SK-N-SH treated with all-trans-retinoic acid at 6 μM for 48 hours (cell line): Measurements from ENCODE around the gene HSPG2.

ENCODE experiments used
- ESRRG ChIP-seq: fragments of 250-450 bp; sonication (Bioruptor Pico); IDR thresholded peaks from 2 replicates; pipeline ENCODE4 v1.6.1; 2021; ENCODE audit warnings: mild to moderate bottlenecking
- PATZ1 ChIP-seq: fragments of 250-450 bp; sonication (Bioruptor Pico); IDR thresholded peaks from 2 replicates; pipeline ENCODE4 v1.8.0; 2020; ENCODE audit warnings: mild to moderate bottlenecking, moderate library complexity, borderline replicate concordance
- SNAI2 ChIP-seq: fragments of 250-450 bp; sonication (Bioruptor Pico); IDR thresholded peaks from 2 replicates; pipeline ENCODE4 v1.5.0; 2020; ENCODE audit warnings: mild to moderate bottlenecking, moderate library complexity
- TOX ChIP-seq: fragments of 250-450 bp; sonication (Bioruptor Pico); IDR thresholded peaks from 2 replicates; pipeline ENCODE4 v1.8.0; 2021; ENCODE audit warnings: mild to moderate bottlenecking, moderate library complexity, borderline replicate concordance
- TSHZ2 ChIP-seq: fragments of 250-450 bp; sonication (Bioruptor Pico); IDR thresholded peaks from 2 replicates; pipeline ENCODE4 v1.5.0; 2020; ENCODE audit warnings: mild to moderate bottlenecking, moderate library complexity
- ZFP3 ChIP-seq: fragments of 250-450 bp; sonication (Bioruptor Pico); IDR thresholded peaks from 2 replicates; pipeline ENCODE4 v1.5.0; 2020; ENCODE audit warnings: mild to moderate bottlenecking, moderate library complexity
- ZFP30 ChIP-seq: fragments of 450-650 bp; formaldehyde crosslinking; IDR thresholded peaks from 2 replicates; pipeline ENCODE4 v1.5.0; 2022; ENCODE audit warnings: mild to moderate bottlenecking, moderate library complexity
- ZNF70 ChIP-seq: fragments of 450-650 bp; formaldehyde crosslinking; IDR thresholded peaks from 2 replicates; pipeline ENCODE4 v1.5.0; 2020; ENCODE audit warnings: mild to moderate bottlenecking, moderate library complexity

GRCh38 chr1:21926814-21927532 lies 10.1 kb downstream of the HSPG2 start:
- TF ChIP-seq PATZ1 (CRISPR knock-in tag) (no peak; the same call in 1 of the 2 replicates), SNAI2 (CRISPR knock-in tag) (no peak), ZFP30 (CRISPR knock-in tag) (no peak), TOX (CRISPR knock-in tag) (no peak), TSHZ2 (no peak), ESRRG (no peak), ZNF70 (CRISPR knock-in tag) (no peak), ZFP3 (CRISPR knock-in tag) (no peak)
